NOMO-1 treated with DMSO at 0.1 percent for 48 hours (cell line): Measurements from ENCODE around the gene TNS2.

Experiments
- DNase-seq: peaks from one replicate; lab custom pipeline; 2025; ENCODE audit not compliant: unreplicated experiment; lab: John Stamatoyannopoulos, UW

The TNS2 gene

DNA sequence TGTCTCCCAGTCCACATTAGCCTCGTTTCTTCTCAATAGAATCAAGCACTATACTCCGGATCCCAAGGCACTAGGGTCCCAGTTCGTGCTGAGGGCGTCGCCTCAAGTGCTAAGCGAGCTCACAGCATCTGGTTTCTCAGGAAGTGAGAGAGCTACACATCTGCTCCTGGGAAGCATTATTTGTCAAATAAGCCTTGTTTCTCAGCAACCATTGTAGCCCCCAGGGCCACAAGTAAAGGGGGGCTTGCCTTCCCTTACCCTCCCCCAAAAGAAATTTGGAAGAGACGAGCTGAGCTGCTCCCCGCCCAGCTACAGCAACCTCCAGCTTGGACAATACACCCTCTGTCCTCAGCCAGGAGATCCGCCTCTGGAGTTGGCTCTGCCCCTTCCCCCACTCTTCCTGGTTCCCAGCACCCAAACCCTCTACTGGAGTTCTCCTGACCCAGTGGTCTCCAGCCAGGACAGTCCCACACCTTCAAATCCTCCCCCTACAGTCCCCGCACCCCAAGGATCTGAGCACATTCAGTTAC lies 5.7 kb upstream of the TNS2 start:
- no peak for DNase-seq

DNA sequence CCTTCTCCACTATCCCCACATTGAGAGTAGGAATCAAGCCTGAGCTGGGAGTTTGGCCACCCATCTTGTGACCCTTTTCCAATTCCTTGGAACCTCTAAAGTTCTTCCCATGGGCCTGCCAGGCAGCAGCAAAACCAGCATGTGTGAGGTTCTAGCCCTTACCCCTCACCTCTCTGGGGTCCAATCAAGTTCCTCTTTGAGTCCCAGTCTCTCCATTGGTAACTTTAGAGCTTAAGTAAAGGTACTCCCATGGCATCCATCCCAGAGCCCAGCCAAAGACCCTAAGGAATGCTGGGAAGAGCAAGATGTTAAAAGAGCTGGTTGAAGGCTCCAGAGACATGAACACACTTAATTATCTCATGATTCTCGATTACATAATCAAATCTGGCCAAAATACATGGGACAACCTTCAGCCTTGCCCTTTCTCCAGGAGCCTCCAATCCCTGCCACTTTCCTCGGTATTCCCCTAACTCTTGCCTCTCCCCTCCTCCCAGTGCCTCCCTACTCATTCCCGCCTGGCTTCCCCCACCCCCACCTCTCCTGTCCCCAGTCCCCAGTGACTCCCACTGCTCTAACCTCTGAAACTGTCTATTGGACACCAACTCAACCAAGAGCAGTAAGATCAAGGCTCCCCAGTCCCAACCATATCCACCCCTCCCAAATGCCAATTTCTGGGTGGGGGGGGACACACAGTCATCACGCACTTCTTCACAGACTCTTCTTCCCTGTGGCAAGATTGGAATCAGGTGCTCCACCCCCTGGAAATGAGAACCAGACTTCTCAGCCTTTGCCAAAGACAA lies 4.8 kb upstream of the TNS2 start:
- DNase-seq: no peak

DNA sequence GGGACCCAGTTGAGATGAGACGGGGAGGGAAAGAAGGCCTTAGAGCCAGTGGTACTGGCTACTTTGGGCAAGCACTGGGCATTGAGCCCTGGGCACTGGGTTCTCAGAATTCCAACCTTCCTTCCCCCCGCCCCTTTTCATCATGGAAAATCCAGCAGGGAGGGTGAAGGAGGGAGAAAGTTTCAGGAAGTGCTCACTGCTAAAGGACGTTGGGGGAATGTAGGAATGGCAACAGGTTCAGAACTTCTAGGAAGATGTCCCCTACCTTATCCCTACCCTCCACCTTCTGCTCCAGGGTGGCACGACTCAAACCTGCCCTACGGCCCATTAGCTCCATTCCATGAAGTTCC lies 4.2 kb upstream of the TNS2 start:
- DNase-seq: no peak

DNA sequence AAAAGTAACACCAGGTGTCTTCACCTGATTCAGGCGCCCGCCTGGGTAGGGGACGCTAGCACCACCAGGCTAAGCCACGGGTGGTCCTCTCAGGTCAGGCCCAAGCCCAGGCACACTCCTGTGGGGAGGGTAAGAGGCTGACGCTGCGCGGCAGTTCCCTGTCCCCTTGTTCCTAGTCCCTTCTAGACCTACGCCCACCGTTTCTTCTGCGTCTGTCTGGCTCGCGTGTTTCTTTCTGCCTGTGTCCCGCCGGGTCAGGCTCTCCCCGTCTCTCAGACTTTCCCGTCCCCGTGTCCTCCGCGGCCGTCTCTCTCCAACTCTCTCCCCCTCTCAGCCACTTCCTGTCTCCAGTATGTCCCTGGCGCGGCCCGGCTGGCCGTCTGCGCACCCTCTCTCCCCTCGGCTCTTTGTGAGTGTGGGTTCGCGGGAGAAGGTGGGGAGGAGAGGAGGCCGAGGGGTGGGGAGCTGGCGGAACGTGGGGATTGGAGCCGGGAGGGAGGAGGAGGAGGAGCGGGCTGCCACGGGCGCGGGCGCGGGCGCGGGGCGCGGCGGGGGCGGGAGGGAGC lies 3.1 kb upstream of the TNS2 start:
- DNase-seq: peak; percentile 56

DNA sequence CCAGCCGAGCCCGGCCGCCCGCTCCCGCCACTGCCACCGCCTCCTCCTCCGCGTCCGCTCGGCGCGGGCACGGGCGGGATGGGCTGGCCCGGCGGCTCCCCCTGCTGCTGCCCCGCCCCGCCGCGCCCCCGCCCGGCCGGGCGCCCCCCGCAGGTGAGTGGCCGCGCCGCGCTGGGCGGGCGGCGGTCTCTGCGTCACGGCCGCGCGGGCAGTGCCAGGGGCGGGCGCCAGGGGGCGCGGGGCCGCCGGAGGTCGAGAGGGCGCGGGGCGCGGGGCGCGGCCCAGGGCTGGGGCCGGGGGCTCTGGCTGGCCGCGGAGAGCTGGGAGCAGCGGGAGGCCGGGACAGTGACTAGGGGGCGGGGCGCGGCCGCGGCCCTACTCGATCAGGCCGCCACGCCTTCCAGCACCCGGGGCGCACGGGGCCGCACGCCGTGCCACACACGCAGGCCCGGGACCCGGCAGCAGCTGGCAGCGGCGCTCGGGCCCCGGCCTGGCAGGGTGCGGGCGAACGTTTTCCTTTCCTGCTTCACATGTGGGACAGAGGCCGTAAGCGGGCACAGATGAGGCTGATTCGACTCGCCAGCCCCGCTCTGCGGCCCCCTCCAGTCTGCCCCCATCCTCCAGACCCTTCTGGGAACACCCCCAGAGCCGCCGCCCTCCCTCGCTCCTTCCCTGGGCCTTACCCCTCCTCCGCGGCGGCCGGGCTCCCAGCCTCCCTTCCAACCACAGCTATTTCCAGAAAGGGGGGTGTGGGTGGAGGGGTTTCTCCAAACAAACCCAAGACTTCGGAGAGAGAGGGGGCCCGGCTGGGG lies 2.4 kb upstream of the TNS2 start:
- peak; percentile 55 for DNase-seq

DNA sequence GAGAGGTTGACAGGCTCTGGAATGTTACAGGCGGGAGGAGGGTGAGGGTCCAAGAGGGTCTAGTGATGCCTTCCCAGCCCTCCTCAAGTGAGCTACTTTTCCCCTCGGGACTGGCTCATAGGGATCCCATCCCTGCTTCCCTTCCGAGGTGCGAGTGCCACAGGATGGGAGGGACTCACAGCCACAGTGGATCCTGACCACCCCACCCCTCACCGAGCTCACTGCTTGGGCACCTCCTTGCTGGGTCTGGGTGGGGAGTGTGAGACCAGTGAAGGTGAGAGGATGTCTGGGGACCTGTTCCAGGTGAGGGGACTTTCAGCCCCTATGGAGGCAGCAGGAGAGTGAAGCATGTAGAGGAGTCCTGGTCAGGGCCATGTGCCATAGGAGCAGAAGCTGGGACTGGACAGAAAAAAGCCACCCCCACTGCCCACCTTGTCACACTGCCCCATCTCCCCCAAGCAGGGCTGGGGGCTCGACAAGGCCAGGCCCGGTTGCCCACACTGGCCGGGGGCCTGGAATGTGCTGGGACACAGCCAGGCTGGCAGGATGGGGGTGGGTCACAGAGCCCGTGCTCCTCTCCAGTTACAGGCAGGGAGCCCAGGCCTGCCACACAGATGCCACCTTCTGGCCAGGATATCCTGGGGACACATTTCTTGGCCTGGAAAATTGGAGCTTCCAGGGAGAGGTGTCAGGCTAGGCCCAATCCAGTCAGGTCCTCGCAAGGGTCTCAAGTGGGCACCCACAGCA lies 1.7 kb upstream of the TNS2 start:
- DNase-seq: no peak

DNA sequence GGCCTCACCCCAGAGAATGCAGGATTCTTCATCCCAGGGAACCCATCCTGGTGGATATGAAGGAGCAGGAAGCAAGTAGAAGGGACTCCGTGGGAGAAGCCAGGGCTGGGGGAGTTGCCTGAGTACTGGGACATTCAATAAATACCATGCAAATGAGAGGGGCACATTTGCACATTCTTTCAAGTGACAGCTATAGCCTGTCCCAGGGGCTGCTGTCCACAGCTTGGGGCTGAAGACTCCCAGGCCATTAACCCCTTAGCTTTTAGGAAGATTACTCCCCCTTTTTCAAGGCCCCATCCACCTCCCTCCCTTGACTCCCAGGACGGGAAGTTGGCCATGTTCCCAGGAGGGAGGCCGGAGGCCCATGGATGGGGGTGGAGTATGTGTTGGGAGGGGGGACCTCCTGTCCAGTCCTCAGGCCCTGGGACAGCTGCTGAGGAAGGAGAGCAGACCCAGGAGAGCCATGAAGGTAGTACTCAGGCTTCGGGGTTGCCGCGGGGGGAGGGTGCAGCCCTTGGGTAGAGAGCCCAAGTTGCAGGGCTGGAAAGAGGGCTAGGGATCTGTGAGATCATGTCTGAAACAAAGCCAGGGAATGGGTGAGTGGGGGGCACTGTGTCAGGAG lies 974 bp upstream of the TNS2 start:
- DNase-seq: no peak

DNA sequence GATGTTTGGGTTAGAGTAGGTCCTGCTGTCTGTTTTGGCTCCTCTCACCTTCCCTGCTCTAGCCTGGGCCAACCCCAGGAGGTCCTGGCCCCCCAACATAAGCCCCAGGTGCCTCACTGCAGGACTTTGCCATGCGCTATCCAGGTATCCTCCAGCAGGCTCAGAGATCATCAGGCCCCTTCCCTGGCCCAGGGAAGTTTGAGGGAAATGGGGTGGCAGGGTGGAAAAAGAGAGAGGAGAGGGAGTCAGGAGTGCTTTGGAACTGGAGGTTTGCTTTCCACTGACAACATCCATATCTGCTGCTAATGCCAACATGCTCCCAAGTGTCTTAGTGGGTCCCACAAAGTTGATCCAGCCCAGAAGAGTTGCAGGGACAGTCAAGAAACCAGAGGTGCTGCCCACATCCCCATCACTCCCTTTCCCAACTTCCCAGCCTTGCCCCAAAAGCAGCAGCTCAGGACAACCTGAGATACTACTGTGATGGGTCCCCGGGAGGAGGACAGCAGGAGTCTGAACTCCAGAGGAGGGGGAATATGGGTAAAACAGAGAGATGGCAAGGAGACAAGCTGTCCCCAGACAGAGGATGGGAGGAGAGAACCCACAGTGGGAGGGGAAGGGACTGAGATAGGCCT lies 677 bp downstream of the TNS2 start:
- DNase-seq: no peak

DNA sequence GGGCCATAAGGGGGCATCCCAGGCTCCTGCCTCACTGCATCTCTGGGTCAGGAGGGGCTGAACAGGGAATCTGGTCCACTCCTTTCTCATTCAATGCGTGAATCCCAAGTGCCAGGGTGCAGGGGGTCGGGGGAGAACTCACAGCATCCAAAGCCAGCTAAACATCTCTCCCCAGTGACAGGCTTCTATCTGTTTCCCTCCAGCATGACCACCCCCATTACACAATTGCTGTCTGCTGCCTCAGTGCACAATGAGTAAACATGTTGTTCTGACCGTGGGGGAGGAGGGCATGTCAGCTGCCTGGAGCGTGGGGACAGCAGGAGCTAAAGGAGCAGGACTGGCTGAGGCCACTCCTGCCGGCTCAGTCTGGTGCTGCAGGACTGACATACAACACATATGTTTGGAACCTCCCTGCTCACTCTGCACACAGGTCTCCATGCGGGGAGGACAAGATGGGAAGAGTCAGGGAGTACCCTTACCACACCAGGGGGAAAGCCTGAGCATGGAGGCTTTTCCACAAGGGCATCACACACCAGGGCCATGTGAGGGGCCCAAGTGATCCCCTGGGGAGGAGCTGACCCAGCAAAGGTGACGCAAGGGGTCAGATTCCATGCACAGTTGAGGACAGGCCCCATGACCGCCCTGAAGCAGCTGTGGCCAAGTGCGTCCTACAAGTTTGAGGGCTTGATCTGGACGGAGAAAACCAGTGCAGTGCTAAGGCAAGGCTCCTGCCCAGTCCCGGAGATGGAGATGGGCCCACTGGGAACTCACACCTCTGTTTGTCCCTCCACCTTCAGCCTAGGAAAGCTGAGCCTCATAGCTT lies 1.4 kb downstream of the TNS2 start:
- DNase-seq: no peak

DNA sequence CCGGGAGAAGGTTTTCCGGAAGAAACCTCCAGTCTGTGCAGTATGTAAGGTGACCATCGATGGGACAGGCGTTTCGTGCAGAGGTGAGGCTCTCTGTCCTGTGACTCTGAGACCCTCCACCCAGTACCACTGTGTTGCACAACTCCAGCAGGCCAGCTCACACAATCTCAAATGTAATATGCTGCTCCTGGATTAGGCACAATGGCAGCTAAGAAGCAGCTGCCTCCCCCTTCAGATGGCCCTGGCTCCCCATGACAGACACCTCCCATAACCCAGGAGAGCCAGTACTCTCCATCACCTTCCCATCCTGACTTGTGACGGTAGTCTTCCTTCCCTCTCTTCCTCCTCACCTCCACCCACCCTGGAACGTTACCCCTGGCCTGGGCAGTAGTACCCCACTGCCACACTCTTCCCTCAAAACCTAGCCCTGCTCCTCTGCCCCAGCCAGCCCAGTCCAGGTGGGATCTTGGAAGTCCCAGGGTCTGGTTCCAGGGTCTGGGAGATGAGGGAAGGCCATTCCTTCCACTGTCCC lies 2.1 kb downstream of the TNS2 start:
- no peak for DNase-seq

DNA sequence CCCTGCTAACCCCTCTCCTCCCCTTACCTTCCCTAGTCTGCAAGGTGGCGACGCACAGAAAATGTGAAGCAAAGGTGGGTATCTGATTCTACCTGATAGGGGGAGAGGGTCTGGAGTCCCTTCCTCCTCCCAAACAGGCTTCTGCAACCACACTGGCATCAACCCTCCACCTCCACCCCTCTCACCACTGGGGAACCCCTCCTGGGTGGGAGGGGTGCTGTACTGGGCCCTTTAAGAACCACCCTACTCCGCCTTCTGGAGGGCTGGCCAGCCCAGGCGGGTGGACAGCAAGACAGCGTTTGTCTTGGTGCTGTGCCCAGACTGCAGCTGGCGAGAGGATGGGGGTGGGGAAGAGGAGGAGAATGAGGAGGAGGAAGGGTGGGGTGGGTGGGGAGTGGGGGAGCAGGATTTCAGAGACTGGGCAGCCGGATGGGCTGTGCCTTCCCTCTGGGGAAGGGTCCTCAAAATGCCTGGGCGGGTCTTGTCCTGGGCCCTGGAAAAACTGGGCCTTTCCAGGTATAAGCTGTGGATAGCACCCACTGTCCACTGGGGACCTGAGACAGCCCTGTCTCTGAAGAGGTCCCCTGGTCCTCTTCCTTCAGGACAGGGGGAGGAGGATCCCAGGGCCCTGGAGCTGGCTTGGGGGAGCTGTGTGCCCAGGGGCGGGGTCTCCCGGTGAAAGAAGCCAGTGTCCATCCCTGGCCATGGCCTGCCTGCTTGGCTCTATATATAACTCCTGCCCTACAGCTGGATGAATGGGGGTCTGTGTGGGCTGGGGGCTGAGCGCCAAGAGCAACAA lies 2.8 kb downstream of the TNS2 start:
- DNase-seq: no peak

DNA sequence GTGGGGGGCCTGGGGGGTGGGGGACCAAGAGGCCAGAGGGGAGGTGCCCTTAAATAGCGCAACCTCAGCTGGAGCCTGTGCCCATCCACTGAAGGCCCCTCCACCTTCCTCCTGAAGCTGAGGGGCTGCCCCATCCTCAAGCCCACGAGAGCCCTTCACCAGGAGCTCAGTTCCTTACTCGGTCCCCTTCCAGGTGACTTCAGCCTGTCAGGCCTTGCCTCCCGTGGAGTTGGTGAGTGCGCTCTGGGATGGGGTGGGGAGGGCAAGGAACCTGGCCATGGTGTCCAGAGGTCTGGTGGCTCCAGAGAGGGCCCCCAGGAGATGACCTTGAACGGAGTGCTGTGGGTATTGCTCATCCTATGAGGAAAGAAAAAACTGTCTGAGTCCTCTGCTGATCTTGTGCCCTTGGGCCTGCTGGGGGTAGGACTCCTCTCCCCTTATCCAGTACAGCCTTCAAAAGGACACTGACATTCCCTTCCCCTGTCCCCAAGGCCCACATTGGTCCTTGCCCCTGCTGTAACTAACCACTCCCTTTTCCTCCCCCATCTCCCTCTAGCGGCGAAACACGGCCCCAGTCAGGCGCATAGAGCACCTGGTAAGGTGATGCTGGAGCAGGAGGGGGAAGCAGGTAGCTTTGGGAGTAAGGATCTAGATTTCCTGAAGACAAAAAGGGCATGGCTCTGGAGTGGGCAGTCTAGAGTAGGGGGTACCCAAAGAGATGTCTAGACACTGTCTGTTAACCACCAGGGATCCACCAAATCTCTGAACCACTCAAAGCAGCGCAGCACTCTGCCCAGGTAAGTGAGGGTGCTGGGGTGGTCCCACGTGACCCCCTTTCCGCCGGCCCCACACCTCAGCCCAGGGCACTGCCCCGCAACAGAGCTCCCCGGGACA lies 3.6 kb downstream of the TNS2 start:
- no peak for DNase-seq

DNA sequence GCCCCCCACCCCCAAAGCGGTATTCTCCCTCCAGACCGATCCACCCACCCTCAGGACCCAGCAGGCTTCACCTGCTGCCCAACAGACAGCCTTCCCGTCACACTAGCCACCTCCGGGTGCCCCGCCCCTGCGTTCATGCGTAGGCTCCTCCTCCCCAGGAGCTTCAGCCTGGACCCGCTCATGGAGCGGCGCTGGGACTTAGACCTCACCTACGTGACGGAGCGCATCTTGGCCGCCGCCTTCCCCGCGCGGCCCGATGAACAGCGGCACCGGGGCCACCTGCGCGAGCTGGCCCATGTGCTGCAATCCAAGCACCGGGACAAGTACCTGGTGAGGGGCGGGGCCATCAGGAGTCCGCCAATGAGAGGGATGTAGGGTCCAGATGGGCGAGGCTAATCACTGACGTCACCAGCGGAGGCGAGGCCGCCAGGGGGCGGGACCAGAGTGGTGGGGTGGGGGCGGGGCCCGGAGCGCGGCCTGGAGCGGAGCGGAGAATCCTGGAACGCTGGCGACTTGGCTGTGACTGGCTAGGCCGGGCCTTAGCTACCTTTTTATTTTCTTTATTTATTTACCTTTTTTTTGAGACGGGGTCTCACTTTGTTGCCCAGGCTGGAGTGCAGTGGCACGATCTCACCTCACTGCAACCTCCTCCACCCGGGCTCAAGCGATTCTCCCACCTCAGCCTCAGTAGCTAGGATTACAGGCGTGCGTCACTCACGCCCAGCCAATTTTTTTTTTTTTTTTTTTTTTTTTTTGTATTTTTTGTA lies 4.4 kb downstream of the TNS2 start:
- peak; percentile 90 for DNase-seq

DNA sequence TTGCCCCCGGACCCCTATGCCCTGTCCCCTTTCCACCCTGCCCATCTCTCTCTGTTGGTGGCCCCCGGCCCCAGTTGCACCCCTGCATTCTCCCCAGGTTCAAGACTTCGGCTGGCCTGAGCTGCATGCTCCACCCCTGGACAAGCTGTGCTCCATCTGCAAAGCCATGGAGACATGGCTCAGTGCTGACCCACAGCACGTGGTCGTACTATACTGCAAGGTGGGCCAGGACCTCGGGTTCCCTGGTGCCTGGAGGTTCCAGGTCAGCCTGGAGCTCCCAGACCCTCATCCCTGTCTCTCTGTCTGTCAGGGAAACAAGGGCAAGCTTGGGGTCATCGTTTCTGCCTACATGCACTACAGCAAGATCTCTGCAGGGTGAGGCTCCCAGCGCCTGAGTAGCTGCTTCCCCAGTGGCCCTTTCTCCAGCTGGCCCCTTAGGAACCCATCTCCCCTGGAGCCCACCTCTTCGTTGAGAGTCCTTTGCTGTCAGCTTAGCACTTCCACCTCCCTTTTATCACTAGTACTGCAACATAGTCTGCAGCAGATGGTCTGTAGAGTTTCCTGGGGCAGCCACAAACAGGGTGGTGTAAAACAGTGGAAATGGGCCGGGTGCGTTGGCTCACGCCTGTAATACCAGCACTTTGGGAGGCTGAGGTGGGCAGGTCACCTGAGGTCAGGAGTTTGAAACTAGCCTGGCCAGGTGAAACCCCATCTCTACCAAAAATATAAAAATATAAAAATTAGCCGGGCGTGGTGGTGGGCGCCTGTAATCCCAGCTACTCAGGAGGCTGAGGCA lies 5.8 kb downstream of the TNS2 start:
- no peak for DNase-seq

DNA sequence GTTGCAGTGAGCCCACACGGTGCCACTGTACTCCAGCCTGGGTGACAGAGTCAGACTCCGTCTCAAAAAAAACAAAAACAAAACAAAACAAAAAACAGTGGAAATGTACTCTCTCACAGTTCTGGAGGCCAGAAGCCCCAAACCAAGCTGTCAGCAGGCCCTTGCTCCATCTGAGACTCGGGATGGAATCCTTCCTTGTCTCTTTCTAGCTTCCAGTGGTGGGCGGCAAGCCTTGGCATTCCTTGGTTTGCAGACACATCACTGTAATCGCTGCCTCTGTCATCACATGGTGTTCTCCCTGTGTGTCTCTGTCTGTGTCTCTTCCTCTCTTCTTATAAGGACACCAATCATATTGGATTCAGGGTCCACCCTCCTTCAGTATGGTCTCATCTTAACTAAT lies 6.4 kb downstream of the TNS2 start:
- no peak for DNase-seq

DNA sequence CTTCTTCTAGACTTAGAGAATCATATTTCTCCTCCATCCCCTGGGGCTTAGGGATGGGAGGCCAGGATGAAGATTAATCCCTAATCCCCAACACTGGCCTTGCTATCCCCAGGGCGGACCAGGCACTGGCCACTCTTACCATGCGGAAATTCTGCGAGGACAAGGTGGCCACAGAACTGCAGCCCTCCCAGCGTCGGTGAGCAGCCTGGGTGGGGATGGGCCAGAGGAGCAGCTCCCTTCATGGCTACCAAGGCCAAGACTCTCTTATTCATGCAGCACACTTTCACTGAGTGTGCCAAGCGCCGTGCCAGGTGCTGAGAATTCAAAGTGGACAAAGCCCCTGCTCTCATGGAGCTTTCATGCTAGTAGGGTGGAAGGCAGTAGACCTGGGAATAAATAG lies 7.0 kb downstream of the TNS2 start:
- no peak for DNase-seq
